ENCODE results near the gene CFAP99. TPM values are rescaled to one million over a fixed set of nuclear protein-coding genes. Genes with fewer than 3 reads are reported as not detected.

CFAP99 gene
- total and polyA plus RNA-seq, 2 experiments from 2014 or later, result not detected

DNA sequence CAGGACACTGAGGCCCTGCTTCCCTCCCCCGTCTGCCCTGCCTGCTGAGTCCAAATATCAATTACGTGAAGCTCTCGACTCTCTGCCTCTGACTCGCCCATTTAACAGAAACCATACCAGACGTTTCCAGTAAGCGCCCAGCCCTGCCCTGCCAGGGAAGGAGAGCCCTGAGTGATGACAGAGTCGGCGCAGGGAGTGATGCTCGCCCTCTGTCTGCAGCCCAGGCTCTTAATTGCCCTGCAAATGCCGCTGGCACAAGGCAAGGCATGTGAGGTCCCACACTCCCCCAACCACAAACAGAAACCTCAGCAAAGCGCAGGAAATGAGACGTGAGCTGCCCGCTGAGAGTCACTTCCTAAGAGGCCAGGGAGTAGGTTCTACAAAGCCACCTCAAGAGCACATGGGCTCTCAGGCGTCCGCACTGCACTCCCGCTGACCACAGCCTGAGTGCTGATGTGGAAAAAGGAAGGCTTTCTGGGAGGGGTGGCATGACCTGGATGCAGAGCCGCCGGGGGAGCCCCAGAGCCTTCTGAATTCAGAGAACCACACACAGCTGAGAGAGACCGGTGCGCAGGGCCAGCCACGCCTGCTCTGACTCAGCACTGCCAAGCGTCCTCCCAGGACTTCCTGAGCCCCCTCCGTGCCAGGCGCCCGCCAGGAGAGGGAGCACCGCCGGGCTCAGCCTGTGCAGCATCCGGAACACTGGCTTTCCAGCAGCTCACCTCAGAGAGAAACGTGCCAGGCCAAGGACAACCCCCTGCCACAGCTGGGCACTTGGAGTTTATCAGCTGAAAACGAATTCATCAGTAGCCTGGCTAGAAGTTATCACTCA is 5.7 kb upstream of the CFAP99 start:
- peak overlapping the region; percentile 84 for H3K27ac Mint-ChIP-seq
- TF ChIP-seq, protein P1, sequence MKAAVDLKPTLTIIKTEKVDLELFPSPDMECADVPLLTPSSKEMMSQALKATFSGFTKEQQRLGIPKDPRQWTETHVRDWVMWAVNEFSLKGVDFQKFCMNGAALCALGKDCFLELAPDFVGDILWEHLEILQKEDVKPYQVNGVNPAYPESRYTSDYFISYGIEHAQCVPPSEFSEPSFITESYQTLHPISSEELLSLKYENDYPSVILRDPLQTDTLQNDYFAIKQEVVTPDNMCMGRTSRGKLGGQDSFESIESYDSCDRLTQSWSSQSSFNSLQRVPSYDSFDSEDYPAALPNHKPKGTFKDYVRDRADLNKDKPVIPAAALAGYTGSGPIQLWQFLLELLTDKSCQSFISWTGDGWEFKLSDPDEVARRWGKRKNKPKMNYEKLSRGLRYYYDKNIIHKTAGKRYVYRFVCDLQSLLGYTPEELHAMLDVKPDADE (IDR thresholded peaks at IDR 0.05), result peak; percentile 49; the same call in 1 of the 2 replicates
- TF ChIP-seq, protein P2, sequence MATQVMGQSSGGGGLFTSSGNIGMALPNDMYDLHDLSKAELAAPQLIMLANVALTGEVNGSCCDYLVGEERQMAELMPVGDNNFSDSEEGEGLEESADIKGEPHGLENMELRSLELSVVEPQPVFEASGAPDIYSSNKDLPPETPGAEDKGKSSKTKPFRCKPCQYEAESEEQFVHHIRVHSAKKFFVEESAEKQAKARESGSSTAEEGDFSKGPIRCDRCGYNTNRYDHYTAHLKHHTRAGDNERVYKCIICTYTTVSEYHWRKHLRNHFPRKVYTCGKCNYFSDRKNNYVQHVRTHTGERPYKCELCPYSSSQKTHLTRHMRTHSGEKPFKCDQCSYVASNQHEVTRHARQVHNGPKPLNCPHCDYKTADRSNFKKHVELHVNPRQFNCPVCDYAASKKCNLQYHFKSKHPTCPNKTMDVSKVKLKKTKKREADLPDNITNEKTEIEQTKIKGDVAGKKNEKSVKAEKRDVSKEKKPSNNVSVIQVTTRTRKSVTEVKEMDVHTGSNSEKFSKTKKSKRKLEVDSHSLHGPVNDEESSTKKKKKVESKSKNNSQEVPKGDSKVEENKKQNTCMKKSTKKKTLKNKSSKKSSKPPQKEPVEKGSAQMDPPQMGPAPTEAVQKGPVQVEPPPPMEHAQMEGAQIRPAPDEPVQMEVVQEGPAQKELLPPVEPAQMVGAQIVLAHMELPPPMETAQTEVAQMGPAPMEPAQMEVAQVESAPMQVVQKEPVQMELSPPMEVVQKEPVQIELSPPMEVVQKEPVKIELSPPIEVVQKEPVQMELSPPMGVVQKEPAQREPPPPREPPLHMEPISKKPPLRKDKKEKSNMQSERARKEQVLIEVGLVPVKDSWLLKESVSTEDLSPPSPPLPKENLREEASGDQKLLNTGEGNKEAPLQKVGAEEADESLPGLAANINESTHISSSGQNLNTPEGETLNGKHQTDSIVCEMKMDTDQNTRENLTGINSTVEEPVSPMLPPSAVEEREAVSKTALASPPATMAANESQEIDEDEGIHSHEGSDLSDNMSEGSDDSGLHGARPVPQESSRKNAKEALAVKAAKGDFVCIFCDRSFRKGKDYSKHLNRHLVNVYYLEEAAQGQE (IDR thresholded peaks at IDR 0.05; ENCODE audit: unreplicated experiment), result peak; percentile 32
- TF ChIP-seq POLR2AphosphoS5 (IDR thresholded peaks at IDR 0.05; ENCODE audit: low read depth), result peak; percentile 39
- no peak for TF ChIP-seq ZNF331 (CRISPR knock-in tag; IDR thresholded peaks at IDR 0.05; ENCODE audit: low read depth)
- TF ChIP-seq, protein P3, sequence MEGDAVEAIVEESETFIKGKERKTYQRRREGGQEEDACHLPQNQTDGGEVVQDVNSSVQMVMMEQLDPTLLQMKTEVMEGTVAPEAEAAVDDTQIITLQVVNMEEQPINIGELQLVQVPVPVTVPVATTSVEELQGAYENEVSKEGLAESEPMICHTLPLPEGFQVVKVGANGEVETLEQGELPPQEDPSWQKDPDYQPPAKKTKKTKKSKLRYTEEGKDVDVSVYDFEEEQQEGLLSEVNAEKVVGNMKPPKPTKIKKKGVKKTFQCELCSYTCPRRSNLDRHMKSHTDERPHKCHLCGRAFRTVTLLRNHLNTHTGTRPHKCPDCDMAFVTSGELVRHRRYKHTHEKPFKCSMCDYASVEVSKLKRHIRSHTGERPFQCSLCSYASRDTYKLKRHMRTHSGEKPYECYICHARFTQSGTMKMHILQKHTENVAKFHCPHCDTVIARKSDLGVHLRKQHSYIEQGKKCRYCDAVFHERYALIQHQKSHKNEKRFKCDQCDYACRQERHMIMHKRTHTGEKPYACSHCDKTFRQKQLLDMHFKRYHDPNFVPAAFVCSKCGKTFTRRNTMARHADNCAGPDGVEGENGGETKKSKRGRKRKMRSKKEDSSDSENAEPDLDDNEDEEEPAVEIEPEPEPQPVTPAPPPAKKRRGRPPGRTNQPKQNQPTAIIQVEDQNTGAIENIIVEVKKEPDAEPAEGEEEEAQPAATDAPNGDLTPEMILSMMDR (conservative IDR thresholded peaks at IDR 0.05; ENCODE audit: low read depth in 2 of 2), result peak; percentile 29 to 55; a peak in 3 of 4 replicates
- no peak for TF ChIP-seq EZH2phosphoT487 (IDR thresholded peaks at IDR 0.05; ENCODE audit: unreplicated experiment)
- peak; percentile 90 for TF ChIP-seq CREB1 (CRISPR knock-in tag; IDR thresholded peaks at IDR 0.05; ENCODE audit: low read depth)
- TF ChIP-seq EZH2 (IDR thresholded peaks at IDR 0.05; ENCODE audit: low read depth, unreplicated experiment), result no peak

More for the DNA sequence above, 5.7 kb upstream of the CFAP99 start:
- Histone ChIP-seq H3K36me3 (ENCODE audit: insufficient read depth) (no peaks in the 10 kb centered on the region), H3K79me2 (replicated peaks; ENCODE audit: insufficient read depth) (no peaks in the 10 kb centered on the region), H3K4me1 (ENCODE audit: insufficient read depth) (peaks cover 38% of the 10 kb centered on the region), H3K27me3 (ENCODE audit: insufficient read depth) (peaks cover 47% of the 10 kb centered on the region), H3K4me3 (peak overlapping the region; percentile 48), H3K27ac (ENCODE audit: low read depth) (peak overlapping the region; percentile 91), H3K9me2 (ENCODE audit: insufficient read depth) (no peaks in the 10 kb centered on the region), H2AFZ (peak overlapping the region; percentile 69), H4K20me1 (replicated peaks; ENCODE audit: insufficient read depth) (peaks cover 6% of the 10 kb centered on the region; the same call in 1 of the 2 replicates), H3F3A (replicated peaks; ENCODE audit: low read depth) (peaks cover 22% of the 10 kb centered on the region), H3K4me2 (peak overlapping the region; percentile 80)
- no peaks in the 10 kb centered on the region; the same call in 2 of the 3 replicates for H3K36me3 Mint-ChIP-seq (ENCODE audit: low read depth)
- H3K4me1 Mint-ChIP-seq, result peaks cover 49% of the 10 kb centered on the region
- DNase-seq (ENCODE audit: low spot score) (peak; percentile 92), ATAC-seq (peak; percentile 75)
- H3K4me3 Mint-ChIP-seq, result peak overlapping the region; percentile 64
- no peaks in the 10 kb centered on the region; the same call in 2 of the 3 replicates for H3K9me3 Mint-ChIP-seq
- H3K27me3 Mint-ChIP-seq (ENCODE audit: insufficient read depth, low read depth, poor library complexity), result peaks cover 48% of the 10 kb centered on the region

Measured in GM23338 (cell line).